Spleen (tissue), 13 donors: ENCODE measurements around the gene MT1G. TPM values are rescaled to one million over a fixed set of nuclear protein-coding genes. Genes with fewer than 3 reads are reported as not detected.
"Not testable (repeated sequence)": the region's sequence is repeated elsewhere in the genome, so short reads cannot be mapped to it uniquely, and the experiment has no call there.

Source experiments
- DNase-seq: peaks from one replicate; pipeline ENCODE4 v3.0.0-alpha.2; 2020
- H3K27ac ChIP-seq, 8 donors: fragments of 200-600 bp; sonication (generic) in 7 of 8; 1 replicate in 4 of 8; 2 replicates in 4 of 8; pipeline versions ENCODE4 v1.5.0 to v1.8.0; 2016 to 2021; ENCODE audit warnings: inconsistent platforms in 4 of 8, mild to moderate bottlenecking in 4 of 8, moderate library complexity in 1 of 8
- H3K27me3 ChIP-seq, 7 donors: fragments of 200-600 bp; sonication (generic) in 6 of 7; replicated peaks in 1 of 7; 1 replicate in 4 of 7; 2 replicates in 3 of 7; pipeline versions ENCODE4 v1.5.0 to v1.8.0; 2016 to 2021; ENCODE audit warnings: inconsistent platforms in 3 of 7, mild to moderate bottlenecking in 1 of 7
- H3K36me3 ChIP-seq, 6 donors: fragments of 200-600 bp; sonication (generic) in 5 of 6; 1 replicate in 4 of 6; 2 replicates in 2 of 6; pipeline versions ENCODE4 v1.5.0 to v1.8.0; 2016 to 2021; ENCODE audit warnings: inconsistent platforms in 2 of 6
- H3K4me1 ChIP-seq, 6 donors: fragments of 200-600 bp; sonication (generic) in 5 of 6; 1 replicate in 3 of 6; 2 replicates in 3 of 6; pipeline versions ENCODE4 v1.5.0 to v1.8.0; 2016 to 2021; ENCODE audit warnings: inconsistent platforms in 3 of 6
- H3K4me3 ChIP-seq, 8 donors: fragments of 200-600 bp; sonication (generic) in 7 of 8; 1 replicate in 4 of 8; 2 replicates in 4 of 8; pipeline versions ENCODE4 v1.5.0 to v1.8.0; 2016 to 2021; ENCODE audit warnings: inconsistent platforms in 4 of 8, mild to moderate bottlenecking in 4 of 8, moderate library complexity in 2 of 8
- H3K9me3 ChIP-seq, 8 donors: fragments of 200-600 bp; sonication (generic) in 7 of 8; 1 replicate in 4 of 8; 2 replicates in 4 of 8; pipeline versions ENCODE4 v1.5.0 to v1.8.0; 2016 to 2021; ENCODE audit warnings: inconsistent platforms in 4 of 8
- POLR2A ChIP-seq, 3 donors: fragments of 450-650 bp; IDR thresholded peaks; one replicate each; pipeline ENCODE4 v1.5.1; 2017; ENCODE audit warnings: antibody characterized with exemption in 3 of 3, mild to moderate bottlenecking in 1 of 3
- POLR2AphosphoS5 ChIP-seq, 3 donors: sonication (generic); formaldehyde crosslinking; IDR thresholded peaks; one replicate each; pipeline ENCODE4 v1.5.1; 2017; ENCODE audit warnings: antibody characterized with exemption in 3 of 3
- WGBS, 5 donors: extraction: QIAGEN DNeasy Blood & Tissue Kit in 3 of 5; methylation state at CpG; one replicate each; pipeline versions ENCODE4 v1.1.5 to v1.1.7; 2013 to 2018; 5-methylcytosine and 5-hydroxymethylcytosine counted together
- intact Hi-C: fragments of 100-400 bp; cut with DNase I; formaldehyde crosslinking; loops from one replicate; pipeline ENCODE4 v1.15.0; 2023; ENCODE audit warnings: low total_unique reads
- long read RNA-seq, 2 donors: transcript quantifications; one replicate each; lab custom pipeline, GENCODE V29; 2026
- polyA plus RNA-seq, 3 donors: library from polyadenylated mRNA; stranded (reverse); fragments of 200-250 nt; gene quantifications; one replicate each; pipeline ENCODE4 v1.2.1, GENCODE V29; 2013
- total RNA-seq, 7 donors: library from RNA; depleted of rRNA in 3 of 7; stranded (reverse); fragments of >200 nt in 3 of 7; fragmentation: NEBNext Ultra II Directional in 4 of 7; extraction: Animal tissue kit (Norgen Biotek cat#: 25700) in 4 of 7; gene quantifications; one replicate each; pipeline versions ENCODE4 v1.1.0 to v1.2.1, GENCODE V29; 2016 to 2021
- TF ChIP-seq, protein P1 (sequence below), 11 experiments: fragments of 200-600 bp in 7 of 11; fragments of 450-650 bp in 4 of 11; sonication (generic) in 4 of 11; IDR thresholded peaks in 8 of 11; conservative IDR thresholded peaks in 3 of 11; 1 replicate in 7 of 11; 2 replicates in 4 of 11; pipeline versions ENCODE4 v1.4.0 to v1.8.0; 2016 to 2021; ENCODE audit warnings: antibody characterized with exemption in 11 of 11, inconsistent platforms in 4 of 11, mild to moderate bottlenecking in 1 of 11
- donor health status: healthy with polysubstance abuse.
- donor health status: DM: no; HTN: no; CAD: no; lungs with moderate emphysema.
- donor health status: DM: no; HTN: no; CAD: no.
- donor health status: Bipolar disorder and iron deficiency.
- donor health status: healthy.
- donor health status: DM: no; HTN: no; CAD: no.
- donor health status: DM: yes; HTN: yes; CAD: no.

Gene MT1G
- total RNA-seq: 1 to 10 TPM in 2 of 7 donors, not detected in 5; 1.1 to 3.9 TPM
- polyA plus RNA-seq: 10 to 100 TPM in 2 of 3 donors, 1 to 10 TPM in 1; 3.2 to 12.2 (median 12.1) TPM
- long read RNA-seq, donor 1, partial matches to known transcripts: 5 of 8 reads
- long read RNA-seq, donor 1, other reads (novel, unspliced or antisense): 0 of 8 reads
- long read RNA-seq, donor 2, transcript MT1G-202 (3 exons, 406 nt): minor isoform, 46 of 356 reads
- long read RNA-seq, donor 2, transcript MT1G-201 (3 exons, 405 nt): major isoform, 170 of 356 reads
- long read RNA-seq, donor 2, partial matches to known transcripts: 134 of 356 reads
- long read RNA-seq, donor 2, other reads (novel, unspliced or antisense): 5 of 356 reads

DNA sequence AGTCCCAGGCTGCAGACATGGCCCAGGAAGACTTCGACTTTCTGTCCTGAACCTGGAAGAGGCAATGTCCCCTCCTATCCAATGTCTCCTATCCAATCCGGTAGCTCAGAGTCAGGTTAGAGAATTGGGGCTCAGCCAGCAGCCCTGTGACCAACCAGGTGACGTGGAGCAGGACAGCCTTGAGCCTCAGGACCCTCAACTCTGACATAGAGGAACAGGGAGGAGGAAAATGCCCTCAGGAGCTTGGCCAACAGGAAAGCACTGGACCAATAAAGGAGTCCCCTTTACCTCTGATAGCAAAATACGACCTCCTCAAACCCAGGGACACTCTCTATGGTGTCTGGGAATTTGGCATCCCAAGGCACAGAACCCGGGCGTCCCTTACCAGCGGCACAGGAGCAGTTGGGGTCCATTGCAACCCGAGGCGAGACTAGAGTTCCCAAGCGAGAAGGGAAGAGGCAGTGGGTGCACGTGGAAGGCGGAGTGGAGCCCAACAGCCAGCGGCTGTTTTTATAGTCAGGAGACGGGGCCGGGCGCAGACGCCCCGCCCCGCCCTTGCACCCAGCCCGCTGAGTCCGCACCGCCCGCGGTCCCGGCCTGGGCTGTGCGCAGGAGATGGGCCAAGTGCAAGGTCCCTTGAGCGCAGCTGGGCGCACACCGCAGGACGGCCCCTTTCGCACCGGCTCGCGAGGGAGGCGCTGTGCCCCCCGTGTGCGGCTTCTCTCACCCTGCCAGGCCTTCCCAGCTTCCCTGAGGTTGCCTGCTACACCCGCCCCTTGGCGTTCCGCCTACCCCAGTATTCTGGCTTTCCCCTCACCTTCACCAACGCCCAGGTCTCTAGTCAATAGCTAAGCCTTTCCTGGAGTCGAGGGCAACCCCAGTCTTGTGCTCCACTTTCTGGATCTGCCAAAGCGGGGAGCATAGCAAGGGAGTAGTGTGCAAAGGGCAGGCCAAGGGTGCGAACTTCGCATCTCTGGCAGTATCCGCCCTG, at the start of gene MT1G:
TSS of gene MT1G (minus strand) at position 485 of the 991 bp plus-strand sequence. CDS start at position 413, 72 bp downstream.
- H3K27me3 ChIP-seq: peaks cover 0 to 100% (median 52%) of the 10 kb centered on the region in 7 donors
- DNase-seq: no peak
- 8 to 17% (median 12%) methylated on average over 30 to 46 of the region's 46 CpGs for WGBS, 5 donors

DNA sequence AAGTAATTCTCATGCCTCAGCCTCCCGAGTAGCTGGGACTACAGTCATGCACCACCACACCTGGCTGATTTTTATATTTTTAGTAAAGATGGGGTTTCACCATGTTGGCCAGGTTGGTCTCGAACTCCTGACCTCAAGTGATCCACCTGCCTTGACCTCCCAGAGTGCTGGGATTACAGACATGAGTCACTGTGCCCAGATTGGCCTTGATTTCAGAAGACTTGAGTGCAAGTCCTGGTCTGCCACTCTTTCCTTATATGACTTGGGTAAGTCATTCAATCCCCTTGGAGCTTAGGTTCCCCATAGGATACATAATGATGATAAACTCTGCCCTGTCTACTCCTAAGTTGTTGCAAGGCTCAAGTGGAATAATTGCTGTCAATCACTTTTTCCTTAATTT, 49.7 kb upstream of the MT1G start:
- H3K4me3 ChIP-seq, H3K36me3 ChIP-seq, H3K9me3 ChIP-seq, H3K27ac ChIP-seq, H3K27me3 ChIP-seq, DNase-seq, intact Hi-C loops, H3K4me1 ChIP-seq: not testable (repeated sequence)
- 64 to 72% (median 71%) methylated on average over 2 of the region's 2 CpGs for WGBS, 5 donors

More for the DNA sequence above, at the start of gene MT1G:
- peak in 2 of 3 donors; percentile 20 to 27 for TF ChIP-seq POLR2AphosphoS5 (IDR thresholded peaks at IDR 0.05)
- no peak for TF ChIP-seq POLR2A (IDR thresholded peaks at IDR 0.05)
- TF ChIP-seq, protein P1, sequence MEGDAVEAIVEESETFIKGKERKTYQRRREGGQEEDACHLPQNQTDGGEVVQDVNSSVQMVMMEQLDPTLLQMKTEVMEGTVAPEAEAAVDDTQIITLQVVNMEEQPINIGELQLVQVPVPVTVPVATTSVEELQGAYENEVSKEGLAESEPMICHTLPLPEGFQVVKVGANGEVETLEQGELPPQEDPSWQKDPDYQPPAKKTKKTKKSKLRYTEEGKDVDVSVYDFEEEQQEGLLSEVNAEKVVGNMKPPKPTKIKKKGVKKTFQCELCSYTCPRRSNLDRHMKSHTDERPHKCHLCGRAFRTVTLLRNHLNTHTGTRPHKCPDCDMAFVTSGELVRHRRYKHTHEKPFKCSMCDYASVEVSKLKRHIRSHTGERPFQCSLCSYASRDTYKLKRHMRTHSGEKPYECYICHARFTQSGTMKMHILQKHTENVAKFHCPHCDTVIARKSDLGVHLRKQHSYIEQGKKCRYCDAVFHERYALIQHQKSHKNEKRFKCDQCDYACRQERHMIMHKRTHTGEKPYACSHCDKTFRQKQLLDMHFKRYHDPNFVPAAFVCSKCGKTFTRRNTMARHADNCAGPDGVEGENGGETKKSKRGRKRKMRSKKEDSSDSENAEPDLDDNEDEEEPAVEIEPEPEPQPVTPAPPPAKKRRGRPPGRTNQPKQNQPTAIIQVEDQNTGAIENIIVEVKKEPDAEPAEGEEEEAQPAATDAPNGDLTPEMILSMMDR (IDR thresholded peaks at IDR 0.05 in 8 of 11, conservative IDR thresholded peaks at IDR 0.05 in 3 of 11): no peak
- H3K9me3 ChIP-seq: no peaks in the 10 kb centered on the region
- peaks cover 3 to 33% (median 17%) of the 10 kb centered on the region in 6 donors for H3K4me1 ChIP-seq
- H3K36me3 ChIP-seq: no peaks in the 10 kb centered on the region
- intact Hi-C loops: no loop called here
- peak within 1 kb of the TSS in 1 of 8 donors; percentile 36 for H3K4me3 ChIP-seq
- H3K27ac ChIP-seq: no peak within 1 kb of the TSS

DNA sequence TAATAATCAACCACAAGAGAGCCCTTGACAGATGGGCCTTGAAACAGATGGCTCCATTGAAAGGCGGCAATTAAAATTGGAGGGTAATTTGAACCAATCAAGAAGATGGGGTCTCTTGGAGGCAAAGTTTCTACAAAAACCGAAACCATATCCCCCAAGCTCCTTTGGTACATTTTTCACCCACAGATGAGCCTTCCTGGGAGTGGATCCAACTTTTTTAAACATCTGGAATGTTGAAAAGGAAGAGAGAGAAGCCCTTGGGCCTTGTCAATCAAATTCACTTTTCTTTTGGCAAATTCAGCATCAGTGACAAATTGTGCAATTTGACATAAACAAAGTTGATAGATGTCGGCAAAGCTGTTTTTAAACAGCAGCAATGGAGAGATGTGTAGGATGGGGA, 48.9 kb upstream of the MT1G start:
- 73 to 86% (median 81%) methylated on average over 3 of the region's 3 CpGs for WGBS, 5 donors
- Histone ChIP-seq H3K27ac (peak overlapping the region in 4 of 8 donors; percentile 20 to 50 (median 28)), H3K9me3 (no peaks in the 10 kb centered on the region), H3K4me3 (no peak overlapping the region), H3K27me3 (no peaks in the 10 kb centered on the region), H3K36me3 (no peaks in the 10 kb centered on the region), H3K4me1 (no peaks in the 10 kb centered on the region)
- no peak for DNase-seq
- intact Hi-C loops: no loop called here
- no peak for TF ChIP-seq POLR2A (IDR thresholded peaks at IDR 0.05)
- no peak for TF ChIP-seq POLR2AphosphoS5 (IDR thresholded peaks at IDR 0.05)
- TF ChIP-seq, protein P1 (IDR thresholded peaks at IDR 0.05 in 8 of 11, conservative IDR thresholded peaks at IDR 0.05 in 3 of 11): no peak

DNA sequence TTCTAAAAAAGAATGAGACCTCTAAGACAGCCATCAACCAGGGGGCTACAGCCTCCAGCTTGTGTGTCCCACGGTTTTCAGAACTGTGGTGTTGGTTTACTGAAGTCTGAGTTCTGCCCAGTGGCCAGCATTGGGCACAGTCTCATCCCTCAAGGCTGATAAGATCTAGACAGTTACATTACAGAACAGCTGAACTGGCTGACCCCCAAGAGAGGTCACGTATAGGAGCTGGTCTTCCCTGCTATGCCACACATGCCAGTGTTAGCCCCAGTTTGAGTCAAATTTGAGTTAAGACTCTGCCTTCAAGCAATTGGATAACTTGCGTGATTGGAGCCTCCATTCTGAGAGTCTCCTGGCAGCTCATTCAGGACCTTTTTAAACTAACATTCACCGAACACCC, 47.3 kb upstream of the MT1G start:
- DNase-seq: no peak
- 83 to 93% (median 83%) methylated on average over 4 of the region's 4 CpGs for WGBS, 5 donors
- Histone ChIP-seq H3K9me3 (no peaks in the 10 kb centered on the region), H3K4me3 (no peak overlapping the region), H3K27me3 (no peaks in the 10 kb centered on the region), H3K4me1 (peaks cover 0 to 5% (median 0%) of the 10 kb centered on the region in 6 donors), H3K36me3 (no peaks in the 10 kb centered on the region), H3K27ac (no peak overlapping the region)
- TF ChIP-seq, protein P1 (IDR thresholded peaks at IDR 0.05 in 8 of 11, conservative IDR thresholded peaks at IDR 0.05 in 3 of 11): no peak
- TF ChIP-seq POLR2A (IDR thresholded peaks at IDR 0.05) (no peak), POLR2AphosphoS5 (IDR thresholded peaks at IDR 0.05) (no peak)
- intact Hi-C loops: no loop called here
